ENCODE results near the gene ZDHHC6. TPM values are rescaled to one million over a fixed set of nuclear protein-coding genes. Genes with fewer than 3 reads are reported as not detected.

Gene ZDHHC6
- total RNA-seq, 1 donor: 36.6 TPM

- H3K4me3 ChIP-seq (ENCODE audit: low read depth, low read length): no peak overlapping the region
- TF ChIP-seq CTCF (IDR thresholded peaks at IDR 0.05; ENCODE audit: insufficient read depth, low read length): no peak
- DNase-seq (ENCODE audit: low read depth): no peak
Measured at GRCh38 chr10:112385201-112385600, 61.5 kb downstream of the ZDHHC6 start.

- TF ChIP-seq CTCF (IDR thresholded peaks at IDR 0.05; ENCODE audit: insufficient read depth, low read length): no peak
- DNase-seq (ENCODE audit: low read depth): no peak
- no peak overlapping the region for H3K4me3 ChIP-seq (ENCODE audit: low read depth, low read length)
Measured at GRCh38 chr10:112384141-112384540, 62.6 kb downstream of the ZDHHC6 start.

- TF ChIP-seq CTCF (IDR thresholded peaks at IDR 0.05; ENCODE audit: insufficient read depth, low read length): no peak
- H3K4me3 ChIP-seq (ENCODE audit: low read depth, low read length): no peak overlapping the region
- peak; percentile 86 for DNase-seq (ENCODE audit: low read depth)
Measured at GRCh38 chr10:112383325-112383724, 63.4 kb downstream of the ZDHHC6 start.

GRCh38 chr10:112382515-112383235, 64.0 kb downstream of the ZDHHC6 start:
- no peak for TF ChIP-seq CTCF (IDR thresholded peaks at IDR 0.05; ENCODE audit: insufficient read depth, low read length)
- no peak overlapping the region for H3K4me3 ChIP-seq (ENCODE audit: low read depth, low read length)
- no peak for DNase-seq (ENCODE audit: low read depth)

Other genes starting within 250 kb of the ZDHHC6 start
- not detected in 2 replicates for gene TECTB, start 163.5 kb downstream of the ZDHHC6 start, total RNA-seq (ENCODE audit: low replicate concordance)
- 2.6 and 15.1 TPM in 2 replicates for gene ACSL5, start 72.8 kb downstream of the ZDHHC6 start, total RNA-seq (ENCODE audit: low replicate concordance)
- gene VTI1A, start 301 bp upstream of the ZDHHC6 start, total RNA-seq (ENCODE audit: low replicate concordance): 42.3 and 44.5 TPM in 2 replicates

All from fibroblast of the aortic adventitia (primary cell).